ENCODE results near the gene FGFBP2. TPM values are rescaled to one million over a fixed set of nuclear protein-coding genes. Genes with fewer than 3 reads are reported as not detected.

Gene FGFBP2
- total and polyA plus RNA-seq, 7 donors, result 1.8 to 17.1 (median 3.9) TPM

GRCh38 chr4:15976456-15977447 is 13.8 kb upstream of the FGFBP2 start:
- DNase-seq, result no peak
- H3K27me3 ChIP-seq, result no peaks in the 10 kb centered on the region
- no peaks in the 10 kb centered on the region for H3K4me1 ChIP-seq
- 72 to 85% methylated on average over 7 of the region's 7 CpGs for WGBS, 2 donors
- no peak overlapping the region for H3K4me3 ChIP-seq
- no peaks in the 10 kb centered on the region for H3K9me3 ChIP-seq
- no peak overlapping the region for H3K27ac ChIP-seq
- no peak for TF ChIP-seq EP300 (IDR thresholded peaks at IDR 0.05)
- TF ChIP-seq POLR2A (IDR thresholded peaks at IDR 0.05), result no peak
- TF ChIP-seq CTCF (IDR thresholded peaks at IDR 0.05), result no peak
- TF ChIP-seq POLR2AphosphoS5 (IDR thresholded peaks at IDR 0.05), result no peak
- H3K36me3 ChIP-seq, result no peaks in the 10 kb centered on the region
- intact Hi-C loops (cut with DNase I), result no loop called here

- DNase-seq, result no peak
- Histone ChIP-seq H3K36me3 (no peaks in the 10 kb centered on the region), H3K27ac (no peak overlapping the region), H3K4me1 (no peaks in the 10 kb centered on the region), H3K27me3 (no peaks in the 10 kb centered on the region), H3K9me3 (no peaks in the 10 kb centered on the region), H3K4me3 (no peak overlapping the region)
- 73 to 85% methylated on average over 9 of the region's 9 CpGs for WGBS, 2 donors
- intact Hi-C loops (cut with DNase I), result no loop called here
- no peak for TF ChIP-seq POLR2AphosphoS5 (IDR thresholded peaks at IDR 0.05)
- no peak for TF ChIP-seq CTCF (IDR thresholded peaks at IDR 0.05)
- no peak for TF ChIP-seq POLR2A (IDR thresholded peaks at IDR 0.05)
- TF ChIP-seq EP300 (IDR thresholded peaks at IDR 0.05), result no peak
These were observed 8.3 kb upstream of the FGFBP2 start for GRCh38 chr4:15971068-15971801.

GRCh38 chr4:15968551-15969300 is 5.8 kb upstream of the FGFBP2 start:
- Histone ChIP-seq H3K27ac (no peak overlapping the region), H3K4me1 (no peaks in the 10 kb centered on the region), H3K4me3 (no peak overlapping the region), H3K9me3 (no peaks in the 10 kb centered on the region), H3K27me3 (no peaks in the 10 kb centered on the region), H3K36me3 (no peaks in the 10 kb centered on the region)
- DNase-seq, result no peak
- TF ChIP-seq EP300 (IDR thresholded peaks at IDR 0.05) (no peak), POLR2A (IDR thresholded peaks at IDR 0.05) (no peak), POLR2AphosphoS5 (IDR thresholded peaks at IDR 0.05) (no peak), CTCF (IDR thresholded peaks at IDR 0.05) (no peak)
- WGBS, 2 donors, result 85 to 86% methylated on average over 11 of the region's 11 CpGs
- intact Hi-C loops (cut with DNase I), result no loop called here

GRCh38 chr4:15965325-15965724 is 2.4 kb upstream of the FGFBP2 start:
- no peak for DNase-seq
- H3K4me3 ChIP-seq, result no peak overlapping the region
- H3K36me3 ChIP-seq, result no peaks in the 10 kb centered on the region
- 78 to 86% methylated on average over 5 of the region's 5 CpGs for WGBS, 2 donors
- TF ChIP-seq CTCF (IDR thresholded peaks at IDR 0.05), result no peak
- TF ChIP-seq EP300 (IDR thresholded peaks at IDR 0.05), result no peak
- TF ChIP-seq POLR2A (IDR thresholded peaks at IDR 0.05), result no peak
- TF ChIP-seq POLR2AphosphoS5 (IDR thresholded peaks at IDR 0.05), result no peak
- no peaks in the 10 kb centered on the region for H3K27me3 ChIP-seq
- no peak overlapping the region for H3K27ac ChIP-seq
- H3K4me1 ChIP-seq, result peaks cover 0 to 6% (median 0%) of the 10 kb centered on the region in 4 donors
- intact Hi-C loops (cut with DNase I), result loop anchor here (2.0 kb wide), 1 partner anchor 35 kb away; no protein-coding TSS in a partner anchor
- H3K9me3 ChIP-seq, result no peaks in the 10 kb centered on the region
